B cell (primary cell): ENCODE measurements around the gene GMPPB. TPM values are rescaled to one million over a fixed set of nuclear protein-coding genes. Genes with fewer than 3 reads are reported as not detected.
A peak's percentile ranks its signal among the peaks of the same experiment; 100 is the strongest.

Experiments
- ATAC-seq: fragments of 200-7000 bp; cut with Tn5 transposase; one replicate; pipeline ENCODE4 v1.10.0; 2021; ENCODE audit warnings: low read depth, mild to moderate bottlenecking, moderate number of reproducible peaks, moderate library complexity
- CTCF ChIA-PET: fragments of 350-600 bp; sonication (Branson Sonifier 250); formaldehyde crosslinking; loops from one replicate; lab custom pipeline; 2021; ENCODE audit warnings: antibody characterized with exemption, inconsistent platforms; lab: Charles Lee
- POLR2A ChIA-PET: fragments of 350-600 bp; sonication (Branson Sonifier 250); formaldehyde crosslinking; loops from one replicate; lab custom pipeline; 2021; ENCODE audit warnings: antibody characterized with exemption; lab: Charles Lee
- DNase-seq: peaks from one replicate; pipeline ENCODE4 v3.0.0; 2013
- H2AFZ ChIP-seq: 2 replicates; pipeline ENCODE4 v1.6.1; 2012; ENCODE audit warnings: mild to moderate bottlenecking, low read depth, low read length; ENCODE audit not compliant: insufficient read depth, poor library complexity, severe bottlenecking
- H3K27ac ChIP-seq, 2 donors: 1 replicate in 1 of 2; 2 replicates in 1 of 2; pipeline ENCODE4 v1.5.1; 2012 to 2013; ENCODE audit warnings: low read length in 2 of 2, mild to moderate bottlenecking in 2 of 2, moderate library complexity in 1 of 2
- H3K27me3 ChIP-seq, 4 experiments: fragments of 200-600 bp in 1 of 4; sonication (generic) in 1 of 4; replicated peaks in 1 of 4; 1 replicate in 2 of 4; 2 replicates in 2 of 4; pipeline versions ENCODE4 v1.6.1 to v1.7.0; 2013 to 2016; ENCODE audit warnings: low read length in 3 of 4, mild to moderate bottlenecking in 2 of 4, mixed read lengths in 1 of 4, moderate library complexity in 1 of 4; ENCODE audit not compliant: insufficient read depth in 4 of 4, control insufficient read depth in 3 of 4; ENCODE audit errors: control extremely low read depth in 1 of 4
- H3K36me3 ChIP-seq, 2 experiments: replicated peaks in 1 of 2; 1 replicate in 1 of 2; 2 replicates in 1 of 2; pipeline versions ENCODE4 v1.6.1 to v1.7.1; 2013; ENCODE audit warnings: low read length in 1 of 2; ENCODE audit not compliant: insufficient read depth in 2 of 2, control insufficient read depth in 1 of 2; ENCODE audit errors: control extremely low read depth in 1 of 2, extremely low read depth in 1 of 2
- H3K4me1 ChIP-seq, 2 donors: fragments of 200-600 bp in 1 of 2; sonication (generic) in 1 of 2; 1 replicate in 1 of 2; 2 replicates in 1 of 2; pipeline versions ENCODE4 v1.5.1 to v1.6.1; 2013 to 2017; ENCODE audit warnings: low read length in 2 of 2; ENCODE audit not compliant: control insufficient read depth in 2 of 2, insufficient read depth in 2 of 2
- H3K4me2 ChIP-seq: replicated peaks from 2 replicates; pipeline ENCODE3; 2012; ENCODE audit warnings: mild to moderate bottlenecking, low read depth, low read length; ENCODE audit not compliant: poor library complexity, severe bottlenecking
- H3K4me3 ChIP-seq, 5 experiments: fragments of 200-600 bp in 1 of 5; sonication (generic) in 1 of 5; 1 replicate in 3 of 5; 2 replicates in 2 of 5; pipeline versions ENCODE4 v1.5.1 to v1.7.0; 2011 to 2016; ENCODE audit warnings: low read length in 4 of 5, mild to moderate bottlenecking in 4 of 5, low read depth in 2 of 5, control low read depth in 1 of 5, moderate library complexity in 1 of 5; ENCODE audit not compliant: insufficient read depth in 1 of 5; ENCODE audit errors: control extremely low read depth in 1 of 5, extremely low read depth in 1 of 5
- H3K79me2 ChIP-seq: fragments of 200-600 bp; sonication (generic); one replicate; pipeline ENCODE4 v1.6.0; 2016; ENCODE audit warnings: low read length; ENCODE audit not compliant: control insufficient read depth, insufficient read depth
- H3K9ac ChIP-seq: fragments of 200-600 bp; sonication (generic); 2 replicates; pipeline ENCODE4 v1.6.1; 2017; ENCODE audit warnings: mild to moderate bottlenecking, low read length, moderate library complexity
- H3K9me3 ChIP-seq, 3 donors: one replicate each; pipeline versions ENCODE4 v1.6.1 to v1.7.1; 2013; ENCODE audit warnings: low read length in 2 of 3; ENCODE audit not compliant: control insufficient read depth in 2 of 3, insufficient read depth in 1 of 3; ENCODE audit errors: control extremely low read depth in 1 of 3
- H4K20me1 ChIP-seq: 2 replicates; pipeline ENCODE4 v1.6.0; 2012; ENCODE audit warnings: mild to moderate bottlenecking, low read length; ENCODE audit not compliant: insufficient read depth, control insufficient read depth, poor library complexity, severe bottlenecking
- H3K27ac Mint-ChIP-seq: one replicate; pipeline ENCODE4 v1.8.0; 2021; ENCODE audit warnings: mixed read lengths
- H3K27me3 Mint-ChIP-seq: one replicate; pipeline ENCODE4 v1.8.0; 2021; ENCODE audit warnings: mixed read lengths
- H3K4me1 Mint-ChIP-seq: one replicate; pipeline ENCODE4 v1.8.0; 2021; ENCODE audit warnings: mixed read lengths
- H3K4me3 Mint-ChIP-seq: one replicate; pipeline ENCODE4 v1.8.0; 2021; ENCODE audit warnings: mixed read lengths
- H3K9me3 Mint-ChIP-seq: one replicate; pipeline ENCODE4 v1.8.0; 2022; ENCODE audit warnings: mixed read lengths; ENCODE audit not compliant: insufficient read depth
- EZH2 ChIP-seq: IDR thresholded peaks from 2 replicates; pipeline ENCODE4 v1.6.1; 2012; ENCODE audit warnings: borderline replicate concordance, low read depth, mild to moderate bottlenecking, moderate library complexity, low read length; ENCODE audit not compliant: insufficient read depth, poor library complexity, severe bottlenecking
- WGBS: methylation state at CpG from one replicate; pipeline ENCODE4 v1.1.5; 2013; ENCODE audit warnings: missing lambda C conversion rate; ENCODE audit not compliant: insufficient coverage; 5-methylcytosine and 5-hydroxymethylcytosine counted together
- intact Hi-C: fragments of 100-400 bp; cut with micrococcal nuclease; formaldehyde crosslinking; loops from one replicate; pipeline ENCODE4 v1.10.0; 2022
- polyA plus RNA-seq: library from polyadenylated mRNA; depleted of rRNA; stranded (reverse); fragments of >200 nt; gene quantifications from 2 replicates; pipeline ENCODE4 v1.2.3, GENCODE V29; 2012
- total RNA-seq, 2 donors: library from RNA; stranded (reverse); fragments of 120-200 nt in 1 of 2; gene quantifications; 1 replicate in 1 of 2; 2 replicates in 1 of 2; pipeline versions ENCODE4 v1.2.3 to v1.2.4, GENCODE V29; 2013 to 2022
- TF ChIP-seq, protein P1 (sequence below): fragments of 200-600 bp; IDR thresholded peaks from one replicate; pipeline ENCODE4 v1.8.0; 2022; ENCODE audit warnings: antibody characterized with exemption, mild to moderate bottlenecking

GMPPB gene
- total and polyA plus RNA-seq, 2 donors (not counting 1 experiment from before 2014, with no cell fraction given) = 31.4 to 32.5 TPM

DNA sequence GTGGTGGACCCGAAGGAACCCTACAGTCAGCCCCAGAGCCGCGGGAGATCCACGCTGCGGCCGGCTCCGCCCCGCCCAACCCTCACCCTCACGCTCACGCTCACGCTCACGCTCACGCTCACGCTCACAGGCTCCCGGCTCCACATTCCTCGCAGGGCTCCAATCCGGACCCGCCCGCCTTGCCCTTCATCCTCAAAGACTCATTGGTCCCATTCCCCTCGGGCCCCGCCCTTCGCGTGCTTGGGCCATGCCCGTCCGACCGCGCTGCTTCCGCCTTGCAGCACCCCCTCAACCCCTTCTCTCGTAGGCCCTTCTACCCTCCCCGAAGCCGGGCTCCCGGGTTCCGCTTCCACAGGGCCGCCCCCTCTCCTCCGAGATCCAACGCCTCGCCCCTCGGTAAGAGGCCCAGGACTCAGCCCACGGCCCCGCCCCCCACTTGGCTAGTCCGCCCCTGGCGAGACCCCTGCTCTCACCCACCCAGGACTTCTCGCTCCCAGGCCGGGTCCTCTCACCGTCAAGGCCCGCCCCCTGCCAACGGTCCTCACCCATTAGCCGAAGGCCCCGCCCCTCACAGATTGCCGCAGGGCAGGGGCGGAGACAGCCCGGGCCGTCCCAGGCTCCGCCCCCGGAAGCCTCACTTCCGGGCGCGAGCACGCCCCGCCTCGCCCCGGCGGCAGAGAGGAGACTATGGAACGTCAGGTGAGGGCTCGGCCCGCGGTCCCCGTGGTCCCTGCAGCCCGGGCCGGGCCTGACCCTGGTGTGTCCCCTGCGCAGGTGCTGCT, 49.8 kb downstream of the GMPPB start, which contains the start of gene APEH:
TSS of gene APEH (plus strand) at position 637 of the 782 bp plus-strand sequence. CDS start at position 688, 51 bp downstream.
- peak within 1 kb of the TSS; percentile 92 for H3K4me2 ChIP-seq
- H3K9ac ChIP-seq = peak within 1 kb of the TSS; percentile 77
- Mint-ChIP-seq H3K4me3 (peak within 1 kb of the TSS; percentile 99), H3K27me3 (no peaks in the 10 kb centered on the region), H3K4me1 (peaks cover 30% of the 10 kb centered on the region), H3K9me3 (no peaks in the 10 kb centered on the region), H3K27ac (peak within 1 kb of the TSS; percentile 98)
- under 1% methylated on average over 70 of the region's 71 CpGs for WGBS
- ATAC-seq = peak; percentile 88
- TF ChIP-seq EZH2 = no peak
- TF ChIP-seq, protein P1, sequence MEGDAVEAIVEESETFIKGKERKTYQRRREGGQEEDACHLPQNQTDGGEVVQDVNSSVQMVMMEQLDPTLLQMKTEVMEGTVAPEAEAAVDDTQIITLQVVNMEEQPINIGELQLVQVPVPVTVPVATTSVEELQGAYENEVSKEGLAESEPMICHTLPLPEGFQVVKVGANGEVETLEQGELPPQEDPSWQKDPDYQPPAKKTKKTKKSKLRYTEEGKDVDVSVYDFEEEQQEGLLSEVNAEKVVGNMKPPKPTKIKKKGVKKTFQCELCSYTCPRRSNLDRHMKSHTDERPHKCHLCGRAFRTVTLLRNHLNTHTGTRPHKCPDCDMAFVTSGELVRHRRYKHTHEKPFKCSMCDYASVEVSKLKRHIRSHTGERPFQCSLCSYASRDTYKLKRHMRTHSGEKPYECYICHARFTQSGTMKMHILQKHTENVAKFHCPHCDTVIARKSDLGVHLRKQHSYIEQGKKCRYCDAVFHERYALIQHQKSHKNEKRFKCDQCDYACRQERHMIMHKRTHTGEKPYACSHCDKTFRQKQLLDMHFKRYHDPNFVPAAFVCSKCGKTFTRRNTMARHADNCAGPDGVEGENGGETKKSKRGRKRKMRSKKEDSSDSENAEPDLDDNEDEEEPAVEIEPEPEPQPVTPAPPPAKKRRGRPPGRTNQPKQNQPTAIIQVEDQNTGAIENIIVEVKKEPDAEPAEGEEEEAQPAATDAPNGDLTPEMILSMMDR = no peak
- ChIA-PET CTCF (interaction anchor here (1.9 to 5.0 kb wide), 2 partner anchors 134 kb away, joined by 6 to 161 read pairs; no protein-coding TSS in a partner anchor), POLR2A (no interaction called here)
- peaks cover 13 to 18% of the 10 kb centered on the region in 2 donors for H3K4me1 ChIP-seq
- peaks cover 0 to 5% (median 0%) of the 10 kb centered on the region in 3 donors for H3K9me3 ChIP-seq
- peaks cover 20% of the 10 kb centered on the region for H3K79me2 ChIP-seq
- peak; percentile 98 for DNase-seq
- intact Hi-C loops = loop anchor here (1.0 to 5.0 kb wide), 12 partner anchors 15 to 580 kb away; partner anchors contain the start of genes AMIGO3, DAG1, GNAI2 and IP6K1
- H3K27ac ChIP-seq = peak within 1 kb of the TSS; percentile 86 to 94
- peaks cover 22% of the 10 kb centered on the region for H4K20me1 ChIP-seq
- H2AFZ ChIP-seq = peak within 1 kb of the TSS; percentile 92
- peaks cover 0 to 31% of the 10 kb centered on the region in 2 experiments for H3K36me3 ChIP-seq
- peak within 1 kb of the TSS; percentile 51 to 84 (median 73) for H3K4me3 ChIP-seq
- H3K27me3 ChIP-seq = no peaks in the 10 kb centered on the region
